ENCODE data around the gene RAPGEF1.
"Not testable (repeated sequence)": the region's sequence is repeated elsewhere in the genome, so short reads cannot be mapped to it uniquely, and the experiment has no call there.

The RAPGEF1 gene

GRCh38 chr9:131562032-131562959 lies 177.6 kb downstream of the RAPGEF1 start:
- Mint-ChIP-seq H3K27ac (peak overlapping the region; percentile 79), H3K27me3 (no peaks in the 10 kb centered on the region), H3K4me3 (peak overlapping the region in 1 of 2 donors; percentile 27), H3K4me1 (no peaks in the 10 kb centered on the region), H3K36me3 (peaks cover 4 to 11% of the 10 kb centered on the region in 2 donors), H3K9me3 (peaks cover 4 to 6% of the 10 kb centered on the region in 2 donors)
- ATAC-seq (replicated peaks) (peak in 1 of 2 donors; percentile 13), DNase-seq (no peak)

- Mint-ChIP-seq H3K4me3 (no peak overlapping the region), H3K36me3 (peaks cover 5 to 12% of the 10 kb centered on the region in 2 donors), H3K27ac (no peak overlapping the region), H3K27me3 (peaks cover 21 to 25% of the 10 kb centered on the region in 2 donors), H3K4me1 (peaks cover 0 to 3% of the 10 kb centered on the region in 2 donors), H3K9me3 (peaks cover 4% of the 10 kb centered on the region in 2 donors)
- ATAC-seq (replicated peaks) (no peak), DNase-seq (no peak)
Measured at GRCh38 chr9:131559421-131560000, 180.4 kb downstream of the RAPGEF1 start.

- H3K4me1 Mint-ChIP-seq: peaks cover 0 to 3% of the 10 kb centered on the region in 2 donors
- no peak overlapping the region for H3K4me3 Mint-ChIP-seq
- ATAC-seq (replicated peaks) (peak in 1 of 2 donors; percentile 2), DNase-seq (no peak)
- H3K27ac Mint-ChIP-seq: no peak overlapping the region
- H3K27me3 Mint-ChIP-seq: peaks cover 31 to 37% of the 10 kb centered on the region in 2 donors
- peaks cover 4% of the 10 kb centered on the region in 2 donors for H3K9me3 Mint-ChIP-seq
- peaks cover 5 to 11% of the 10 kb centered on the region in 2 donors for H3K36me3 Mint-ChIP-seq
Measured at GRCh38 chr9:131557855-131558548, 181.9 kb downstream of the RAPGEF1 start.

GRCh38 chr9:131555841-131556673 lies 183.8 kb downstream of the RAPGEF1 start:
- peaks cover 0 to 3% of the 10 kb centered on the region in 2 donors for H3K4me1 Mint-ChIP-seq
- no peak overlapping the region for H3K4me3 Mint-ChIP-seq
- no peaks in the 10 kb centered on the region for H3K9me3 Mint-ChIP-seq
- peaks cover 41 to 47% of the 10 kb centered on the region in 2 donors for H3K27me3 Mint-ChIP-seq
- H3K27ac Mint-ChIP-seq: no peak overlapping the region
- H3K36me3 Mint-ChIP-seq: peaks cover 5 to 6% of the 10 kb centered on the region in 2 donors
- DNase-seq (no peak), ATAC-seq (replicated peaks) (no peak)

GRCh38 chr9:131554843-131555351 lies 185.0 kb downstream of the RAPGEF1 start:
- H3K27me3 Mint-ChIP-seq: peaks cover 49 to 56% of the 10 kb centered on the region in 2 donors

GRCh38 chr9:131554087-131554842 lies 185.6 kb downstream of the RAPGEF1 start:
- DNase-seq: no peak
- H3K4me3 Mint-ChIP-seq: no peak overlapping the region
- no peak overlapping the region for H3K27ac Mint-ChIP-seq
- peaks cover 0 to 3% of the 10 kb centered on the region in 2 donors for H3K4me1 Mint-ChIP-seq
- peaks cover 56 to 62% of the 10 kb centered on the region in 2 donors for H3K27me3 Mint-ChIP-seq
- no peaks in the 10 kb centered on the region for H3K9me3 Mint-ChIP-seq
- ATAC-seq (replicated peaks): no peak
- peaks cover 5 to 14% of the 10 kb centered on the region in 2 donors for H3K36me3 Mint-ChIP-seq

More at GRCh38 chr9:131554843-131555351, 185.0 kb downstream of the RAPGEF1 start:
- peaks cover 0 to 3% of the 10 kb centered on the region in 2 donors for H3K4me1 Mint-ChIP-seq
- H3K27ac Mint-ChIP-seq: no peak overlapping the region
- no peak for ATAC-seq (replicated peaks)
- DNase-seq: no peak
- H3K36me3 Mint-ChIP-seq: peaks cover 5 to 7% of the 10 kb centered on the region in 2 donors
- H3K4me3 Mint-ChIP-seq: no peak overlapping the region
- no peaks in the 10 kb centered on the region for H3K9me3 Mint-ChIP-seq

GRCh38 chr9:131552030-131552429 lies 187.8 kb downstream of the RAPGEF1 start:
- peaks cover 77 to 83% of the 10 kb centered on the region in 2 donors for H3K27me3 Mint-ChIP-seq
- no peak for ATAC-seq (replicated peaks)
- H3K4me3 Mint-ChIP-seq: no peak overlapping the region
- no peak for DNase-seq
- H3K27ac Mint-ChIP-seq: no peak overlapping the region
- peaks cover 7% of the 10 kb centered on the region in 2 donors for H3K4me1 Mint-ChIP-seq
- H3K9me3 Mint-ChIP-seq: peaks cover 8 to 11% of the 10 kb centered on the region in 2 donors
- H3K36me3 Mint-ChIP-seq: peaks cover 12 to 34% of the 10 kb centered on the region in 2 donors

- not testable (repeated sequence) for H3K27ac Mint-ChIP-seq; H3K4me3 Mint-ChIP-seq; DNase-seq; ATAC-seq (replicated peaks)
- Mint-ChIP-seq H3K36me3 (peaks cover 12 to 27% of the 10 kb centered on the region in 2 donors), H3K27me3 (peaks cover 63 to 74% of the 10 kb centered on the region in 2 donors), H3K9me3 (peaks cover 8 to 11% of the 10 kb centered on the region in 2 donors), H3K4me1 (peaks cover 9 to 13% of the 10 kb centered on the region in 2 donors)
Measured at GRCh38 chr9:131550465-131550864, 189.4 kb downstream of the RAPGEF1 start.

GRCh38 chr9:131549186-131549585 lies 190.7 kb downstream of the RAPGEF1 start:
- not testable (repeated sequence) for ATAC-seq (replicated peaks); H3K4me3 Mint-ChIP-seq; H3K27ac Mint-ChIP-seq; DNase-seq
- H3K4me1 Mint-ChIP-seq: peaks cover 6 to 13% of the 10 kb centered on the region in 2 donors
- peaks cover 66 to 79% of the 10 kb centered on the region in 2 donors for H3K27me3 Mint-ChIP-seq
- peaks cover 11 to 32% of the 10 kb centered on the region in 2 donors for H3K36me3 Mint-ChIP-seq
- H3K9me3 Mint-ChIP-seq: peaks cover 12 to 15% of the 10 kb centered on the region in 2 donors

GRCh38 chr9:131546336-131547084 lies 193.4 kb downstream of the RAPGEF1 start:
- peak; percentile 53 to 66 for ATAC-seq (replicated peaks)
- Mint-ChIP-seq H3K36me3 (peaks cover 16 to 45% of the 10 kb centered on the region in 2 donors), H3K4me3 (peak overlapping the region; percentile 61 to 75), H3K27ac (no peak overlapping the region), H3K27me3 (peaks cover 50 to 62% of the 10 kb centered on the region in 2 donors), H3K4me1 (peaks cover 6 to 13% of the 10 kb centered on the region in 2 donors), H3K9me3 (peaks cover 20 to 26% of the 10 kb centered on the region in 2 donors)
- no peak for DNase-seq

GRCh38 chr9:131545786-131546335 lies 194.0 kb downstream of the RAPGEF1 start:
- peaks cover 16 to 45% of the 10 kb centered on the region in 2 donors for H3K36me3 Mint-ChIP-seq
- ATAC-seq (replicated peaks) (no peak), DNase-seq (no peak)
- H3K4me3 Mint-ChIP-seq: peak overlapping the region; percentile 63 to 76
- peaks cover 20 to 26% of the 10 kb centered on the region in 2 donors for H3K9me3 Mint-ChIP-seq
- peaks cover 45 to 56% of the 10 kb centered on the region in 2 donors for H3K27me3 Mint-ChIP-seq
- peaks cover 6 to 13% of the 10 kb centered on the region in 2 donors for H3K4me1 Mint-ChIP-seq
- no peak overlapping the region for H3K27ac Mint-ChIP-seq

Data from stimulated activated naive B cell treated with anti-CD40 and anti-IgM and Interleukin-4, amounts not matched to agents 10 μg/mL and 1 μg/mL and 100 μg/mL, for 72 hours (primary cell).